HG02588 (cell line): ENCODE measurements around the gene FBXO7.

Experiments used
- ATAC-seq: cut with Tn5 transposase; IDR thresholded peaks from one replicate; pipeline ENCODE4 v1.9.1; 2021; ENCODE audit warnings: mild to moderate bottlenecking, moderate library complexity; ENCODE audit not compliant: unreplicated experiment

The FBXO7 gene

DNA sequence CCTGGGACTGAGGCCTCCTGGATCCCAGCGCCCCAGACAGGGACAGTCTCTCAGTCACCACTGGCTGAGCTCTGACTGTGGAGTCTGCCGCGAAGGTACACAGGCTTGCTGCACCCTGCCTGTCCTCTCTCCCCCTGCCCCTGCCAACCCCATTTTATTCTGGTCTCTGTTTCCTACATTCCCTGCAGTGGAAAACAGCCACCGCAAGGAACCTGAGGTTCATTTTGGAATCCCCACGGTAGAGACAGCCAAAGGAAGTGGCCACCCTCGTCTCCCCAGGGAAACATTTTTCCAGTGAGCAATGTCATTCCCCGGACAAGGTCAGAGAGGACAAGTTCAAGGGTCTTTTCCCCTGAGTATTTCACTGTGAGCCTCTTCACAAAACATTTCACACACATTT is 56.6 kb downstream of the FBXO7 start:
- no peak for ATAC-seq

GRCh38 chr22:32531931-32532819 is 57.6 kb downstream of the FBXO7 start:
- ATAC-seq = no peak

DNA sequence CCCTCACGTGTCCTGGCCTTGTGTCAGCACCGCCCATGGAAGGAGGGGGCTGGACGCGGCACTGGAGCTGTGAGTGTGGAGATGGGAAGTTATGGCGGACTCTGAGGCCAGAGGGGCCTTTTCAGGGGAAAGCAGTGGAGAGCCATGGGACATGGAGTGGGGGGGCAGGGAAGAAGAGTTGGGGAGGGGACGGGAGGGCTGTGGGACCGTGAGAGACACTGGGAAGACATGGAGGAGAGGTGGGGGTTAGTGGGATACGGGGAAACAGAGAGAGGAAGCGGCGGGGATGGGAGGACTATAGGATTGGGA is 58.2 kb downstream of the FBXO7 start:
- no peak for ATAC-seq

- ATAC-seq = no peak
Measured at GRCh38 chr22:32533265-32534111, 58.9 kb downstream of the FBXO7 start.

- no peak for ATAC-seq
Measured at GRCh38 chr22:32534252-32535235, 59.9 kb downstream of the FBXO7 start.

DNA sequence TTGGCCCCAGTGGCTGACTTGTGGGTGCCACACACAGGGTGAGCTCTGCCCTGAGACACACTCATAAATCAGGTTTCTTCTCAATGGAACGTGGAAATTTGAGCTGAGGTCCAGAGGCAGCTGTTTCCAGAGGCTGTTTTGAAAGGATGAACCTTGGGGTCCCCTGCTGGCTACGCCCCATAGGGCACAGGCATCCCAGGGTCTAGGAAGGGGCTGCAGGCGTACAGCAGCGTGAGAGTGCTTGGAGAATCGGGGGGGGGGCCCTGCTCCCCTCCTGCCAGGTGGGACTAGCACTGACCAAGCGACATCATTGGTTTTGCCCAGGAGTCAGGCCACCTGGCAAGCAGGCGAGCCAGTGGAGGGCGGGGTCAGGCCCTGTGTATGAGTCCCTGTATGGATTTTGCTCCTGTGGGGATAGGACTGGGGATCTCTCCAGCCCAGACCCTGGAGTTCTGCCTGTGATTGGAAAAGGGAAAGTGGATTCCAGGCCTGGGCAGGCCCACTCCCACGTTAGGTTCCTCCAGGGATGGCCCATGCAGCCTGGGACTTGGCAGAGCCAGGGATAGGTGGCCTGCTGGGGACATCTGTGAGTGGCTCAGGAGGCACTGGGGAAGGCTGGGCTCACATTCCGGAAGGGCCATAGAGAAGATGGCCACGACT is 61.0 kb downstream of the FBXO7 start:
- no peak for ATAC-seq

- no peak for ATAC-seq
Measured at GRCh38 chr22:32536352-32536751, 61.7 kb downstream of the FBXO7 start.

- ATAC-seq = no peak
Measured at GRCh38 chr22:32538521-32538920, 63.9 kb downstream of the FBXO7 start.

GRCh38 chr22:32539631-32540421 is 65.2 kb downstream of the FBXO7 start:
- ATAC-seq = no peak

- no peak for ATAC-seq
Measured at GRCh38 chr22:32541481-32541880, 66.9 kb downstream of the FBXO7 start.

- no peak for ATAC-seq
Measured at GRCh38 chr22:32542066-32542676, 67.6 kb downstream of the FBXO7 start.

GRCh38 chr22:32542677-32543357 is 68.2 kb downstream of the FBXO7 start:
- no peak for ATAC-seq

GRCh38 chr22:32544953-32545558 is 70.4 kb downstream of the FBXO7 start:
- no peak for ATAC-seq

DNA sequence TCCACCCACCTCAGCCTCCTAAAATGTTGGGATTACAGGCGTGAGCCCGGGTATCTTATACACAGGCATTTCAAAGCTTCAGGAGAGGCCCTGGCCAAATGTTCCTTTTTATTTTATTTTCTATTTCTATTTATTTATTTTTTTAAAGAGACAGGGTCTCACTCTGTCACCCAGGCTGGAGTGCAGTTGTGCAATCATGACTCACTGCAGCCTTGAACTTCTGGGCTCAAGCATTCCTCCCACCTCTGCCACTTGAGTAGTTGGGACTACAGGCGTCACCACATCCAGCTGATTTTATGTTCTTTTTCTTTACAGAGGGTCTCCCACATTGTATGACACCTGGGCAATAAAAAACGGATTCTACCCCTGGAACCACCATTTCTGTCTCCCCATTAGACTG is 71.2 kb downstream of the FBXO7 start:
- no peak for ATAC-seq

- ATAC-seq = no peak
Measured at GRCh38 chr22:32546496-32546895, 71.9 kb downstream of the FBXO7 start.

DNA sequence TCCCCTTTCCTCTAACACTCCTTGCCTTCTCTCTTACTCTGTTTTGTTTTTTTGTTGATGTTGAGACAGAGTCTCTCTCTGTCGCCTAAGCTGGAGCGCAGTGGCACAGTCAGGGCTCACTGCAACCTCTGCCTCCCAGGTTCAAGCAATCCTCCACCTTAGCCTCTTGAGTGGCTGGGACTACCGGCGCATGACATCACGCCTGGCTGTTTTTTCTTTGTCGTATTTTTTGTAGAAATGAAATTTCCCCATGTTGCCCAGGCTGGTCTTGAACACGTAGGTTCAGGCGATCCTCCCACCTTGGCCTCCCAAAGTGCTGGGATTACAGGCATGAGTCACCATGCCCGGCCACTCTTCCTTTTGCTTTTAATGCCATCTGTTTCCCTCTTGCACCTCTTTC is 72.3 kb downstream of the FBXO7 start:
- no peak for ATAC-seq

DNA sequence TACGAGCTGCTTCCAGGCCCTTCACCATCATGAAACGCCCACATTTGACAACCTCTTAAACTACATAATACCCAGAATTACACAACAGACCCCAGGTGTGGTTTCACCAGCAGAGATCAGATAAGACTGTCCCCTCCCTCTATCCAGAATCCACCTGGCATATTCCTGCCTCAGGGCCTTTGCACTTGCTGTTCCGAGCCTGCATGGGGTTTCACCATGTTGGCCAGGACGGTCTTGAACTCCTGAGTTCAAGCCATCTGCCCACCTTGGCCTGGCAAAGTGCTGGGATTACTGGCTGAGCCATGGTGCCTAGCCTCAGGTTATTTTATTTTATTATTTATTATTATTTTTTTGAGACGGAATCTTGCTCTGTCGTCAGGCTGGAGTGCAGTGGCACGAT is 73.4 kb downstream of the FBXO7 start:
- ATAC-seq = no peak
